Muscle of leg (tissue), 11 donors: Measurements from ENCODE around the gene FLNA. TPM values are rescaled to one million over a fixed set of nuclear protein-coding genes. Genes with fewer than 3 reads are reported as not detected.
"Not testable (repeated sequence)": the region's sequence is repeated elsewhere in the genome, so short reads cannot be mapped to it uniquely, and the experiment has no call there.

Experiments
- DNase-seq: peaks from one replicate; pipeline ENCODE4 v3.0.0; 2013
- H3K27ac ChIP-seq: one replicate; pipeline ENCODE4 v1.5.1; 2013; ENCODE audit warnings: mild to moderate bottlenecking, low read length, control low read depth
- H3K27me3 ChIP-seq: one replicate; pipeline ENCODE4 v1.6.1; 2013; ENCODE audit warnings: low read length; ENCODE audit not compliant: control insufficient read depth, insufficient read depth
- H3K36me3 ChIP-seq: one replicate; pipeline ENCODE4 v1.6.1; 2013; ENCODE audit warnings: low read length; ENCODE audit not compliant: control insufficient read depth, insufficient read depth
- H3K4me1 ChIP-seq: one replicate; pipeline ENCODE4 v1.6.1; 2013; ENCODE audit warnings: low read length; ENCODE audit not compliant: control insufficient read depth, insufficient read depth
- H3K4me3 ChIP-seq: one replicate; pipeline ENCODE4 v1.5.1; 2013; ENCODE audit warnings: low read length, control low read depth
- H3K9me3 ChIP-seq: replicated peaks from 2 replicates; pipeline ENCODE4 v1.6.1; 2013; ENCODE audit warnings: low read depth, low read length; ENCODE audit not compliant: control insufficient read depth
- WGBS: methylation state at CpG from one replicate; pipeline ENCODE4 v1.1.5; 2013; ENCODE audit warnings: missing lambda C conversion rate; ENCODE audit not compliant: insufficient coverage; 5-methylcytosine and 5-hydroxymethylcytosine counted together
- polyA plus RNA-seq, 8 donors: library from polyadenylated mRNA; unstranded; fragments of 120-200 nt; gene quantifications; one replicate each; pipeline versions ENCODE4 v1.2.1 to v1.2.3, GENCODE V29; 2013; ENCODE audit warnings: inconsistent platforms in 1 of 8, low replicate concordance in 1 of 8; ENCODE audit not compliant: insufficient read length in 8 of 8, insufficient read depth in 1 of 8
- total RNA-seq: library from RNA; stranded (reverse); fragments of 120-200 nt; gene quantifications from one replicate; pipeline ENCODE4 v1.2.4, GENCODE V29; 2013

FLNA gene
- total and polyA plus RNA-seq, 9 donors, result 212 to 450 (median 365) TPM

DNA sequence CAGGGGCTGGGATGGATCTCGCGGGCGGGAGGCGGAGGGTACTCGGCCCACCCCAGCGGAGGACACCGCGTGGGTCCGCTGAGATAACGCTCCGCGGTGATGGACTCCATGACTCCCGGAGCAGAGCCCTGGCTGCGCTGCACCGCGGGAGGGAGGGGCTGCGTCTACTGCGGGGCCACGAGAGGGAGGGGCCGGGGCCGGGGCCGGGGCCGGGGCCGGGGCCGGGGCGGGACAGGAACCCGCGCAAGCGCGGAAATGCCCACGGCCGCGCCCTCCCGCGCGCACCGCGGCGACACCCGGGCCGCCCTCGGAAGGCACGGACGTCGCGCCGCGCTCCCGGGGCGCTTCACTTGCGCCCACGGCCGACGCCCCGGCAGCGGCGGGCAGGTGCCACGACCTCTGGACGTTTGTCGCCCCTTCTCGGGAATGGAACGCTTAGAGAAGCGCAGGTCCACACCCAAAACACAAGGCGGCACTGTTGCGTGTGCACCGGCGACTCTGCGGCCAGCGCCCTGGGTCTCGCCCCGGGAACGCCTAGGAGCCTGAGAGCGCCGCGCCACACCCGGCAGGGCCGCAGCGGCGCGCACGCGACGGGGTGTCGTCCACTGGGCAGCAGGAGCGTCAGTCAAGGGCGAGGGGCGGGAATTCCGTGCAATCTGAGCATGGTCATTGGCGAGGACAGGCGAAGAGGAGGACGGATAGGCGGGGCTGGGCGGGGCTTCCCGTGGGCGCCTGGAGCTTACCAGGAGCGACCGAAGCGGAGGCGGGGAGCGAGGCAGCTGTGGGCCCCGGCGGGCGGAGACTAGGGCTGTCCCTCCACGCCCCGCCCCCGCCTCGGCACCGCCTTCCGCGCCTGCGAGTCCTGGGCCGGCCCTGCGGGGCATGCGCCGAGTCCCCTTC, 32.8 kb downstream of the FLNA start:
- H3K9me3 ChIP-seq, DNase-seq, H3K27ac ChIP-seq, H3K27me3 ChIP-seq, H3K4me1 ChIP-seq, H3K4me3 ChIP-seq, H3K36me3 ChIP-seq: not testable (repeated sequence)
- WGBS, result no CpG with 5 or more reads among the region's 115 CpGs

GRCh38 chrX:154334496-154334895, 39.9 kb downstream of the FLNA start:
- DNase-seq, result no peak
- no peak overlapping the region for H3K27ac ChIP-seq
- H3K36me3 ChIP-seq, result no peaks in the 10 kb centered on the region
- H3K4me3 ChIP-seq, result no peak overlapping the region
- H3K4me1 ChIP-seq, result peaks cover 2% of the 10 kb centered on the region
- H3K9me3 ChIP-seq, result no peaks in the 10 kb centered on the region
- H3K27me3 ChIP-seq, result no peaks in the 10 kb centered on the region
- no CpG with 5 or more reads among the region's 10 CpGs for WGBS

GRCh38 chrX:154333837-154334271, 40.6 kb downstream of the FLNA start:
- no peaks in the 10 kb centered on the region for H3K36me3 ChIP-seq
- H3K27me3 ChIP-seq, result no peaks in the 10 kb centered on the region
- H3K9me3 ChIP-seq, result no peaks in the 10 kb centered on the region
- WGBS, result 75% methylated on average over 2 of the region's 6 CpGs
- no peak overlapping the region for H3K4me3 ChIP-seq
- peaks cover 6% of the 10 kb centered on the region for H3K4me1 ChIP-seq
- DNase-seq, result no peak
- no peak overlapping the region for H3K27ac ChIP-seq

GRCh38 chrX:154333116-154333515, 41.3 kb downstream of the FLNA start:
- Histone ChIP-seq H3K36me3 (no peaks in the 10 kb centered on the region), H3K4me3 (no peak overlapping the region), H3K27ac (no peak overlapping the region), H3K27me3 (peaks cover 2% of the 10 kb centered on the region), H3K4me1 (peaks cover 11% of the 10 kb centered on the region), H3K9me3 (no peaks in the 10 kb centered on the region)
- DNase-seq, result no peak
- WGBS, result 91% methylated on average over 5 of the region's 9 CpGs

- H3K36me3 ChIP-seq, result no peaks in the 10 kb centered on the region
- H3K27me3 ChIP-seq, result peaks cover 2% of the 10 kb centered on the region
- H3K4me1 ChIP-seq, result peaks cover 16% of the 10 kb centered on the region
- DNase-seq, result no peak
- H3K9me3 ChIP-seq, result no peaks in the 10 kb centered on the region
- H3K27ac ChIP-seq, result no peak overlapping the region
- H3K4me3 ChIP-seq, result no peak overlapping the region
- WGBS, result 93% methylated on average over 28 of the region's 29 CpGs
Observed at GRCh38 chrX:154332561-154332960, 41.9 kb downstream of the FLNA start.

DNA sequence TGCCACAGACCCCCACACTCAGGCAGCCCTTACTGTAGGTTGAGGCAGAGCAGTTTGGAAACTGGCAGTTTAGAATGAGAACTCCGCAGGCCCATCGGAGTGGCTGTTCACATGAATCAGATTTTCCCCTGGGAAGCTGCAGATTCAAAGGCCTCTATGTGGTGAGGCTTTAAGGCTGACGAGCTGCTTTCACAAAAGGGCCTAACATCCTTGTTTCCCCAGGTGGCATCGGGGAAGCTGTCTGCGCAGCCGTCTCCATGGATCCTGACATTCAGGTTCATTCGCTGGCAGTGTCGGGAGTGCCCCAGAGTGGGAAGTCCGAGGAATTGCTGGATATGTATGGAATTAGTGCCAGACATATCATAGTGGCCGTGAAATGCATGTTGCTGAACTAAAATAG, 45.1 kb downstream of the FLNA start:
- Histone ChIP-seq H3K36me3 (no peaks in the 10 kb centered on the region), H3K9me3 (no peaks in the 10 kb centered on the region), H3K27me3 (peaks cover 4% of the 10 kb centered on the region), H3K4me1 (peaks cover 33% of the 10 kb centered on the region), H3K4me3 (no peak overlapping the region), H3K27ac (no peak overlapping the region)
- DNase-seq, result no peak
- WGBS, result 74% methylated on average over 8 of the region's 10 CpGs

- H3K4me3 ChIP-seq, result no peak overlapping the region
- H3K27me3 ChIP-seq, result peaks cover 5% of the 10 kb centered on the region
- peaks cover 33% of the 10 kb centered on the region for H3K4me1 ChIP-seq
- H3K27ac ChIP-seq, result no peak overlapping the region
- H3K9me3 ChIP-seq, result no peaks in the 10 kb centered on the region
- no peaks in the 10 kb centered on the region for H3K36me3 ChIP-seq
- WGBS, result 93% methylated on average over 4 of the region's 5 CpGs
- DNase-seq, result no peak
Observed at GRCh38 chrX:154328646-154329045, 45.8 kb downstream of the FLNA start.

DNA sequence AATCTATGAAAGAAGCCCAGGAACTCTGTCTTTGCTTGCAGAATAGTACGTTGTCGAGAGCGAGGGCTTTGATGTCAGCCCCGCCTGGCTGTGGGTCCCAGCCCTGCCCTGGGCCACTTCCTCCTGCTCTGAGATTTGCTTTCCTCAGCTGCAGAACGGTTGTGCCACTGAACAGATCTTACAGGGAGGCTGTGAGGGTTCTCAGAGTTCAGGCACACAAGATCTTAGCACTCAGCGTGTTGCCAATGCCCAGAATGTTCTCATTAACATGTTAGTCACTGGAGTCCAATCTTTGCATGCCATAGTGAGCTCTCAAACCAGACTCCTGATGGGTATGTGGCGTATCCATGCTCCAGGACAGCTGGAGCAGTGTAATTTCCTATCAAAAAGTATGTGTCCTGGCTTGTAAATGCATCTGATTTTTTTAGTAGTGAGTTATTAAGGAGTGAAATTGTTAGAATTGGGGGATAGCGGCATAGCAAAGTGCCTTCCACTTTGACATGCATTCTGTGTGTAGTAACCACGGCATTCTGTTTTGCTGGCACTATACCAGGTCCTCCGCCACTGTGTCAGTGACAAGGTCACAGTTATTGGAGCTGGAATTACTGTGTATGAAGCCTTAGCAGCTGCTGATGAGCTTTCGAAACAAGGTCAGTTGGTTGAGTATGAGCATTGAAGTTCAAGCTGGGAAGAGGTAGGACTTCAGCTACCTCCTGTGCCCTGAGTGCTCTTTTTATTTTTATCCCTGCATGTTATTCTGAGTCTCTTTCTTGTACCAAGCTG, 47.2 kb downstream of the FLNA start:
- no peaks in the 10 kb centered on the region for H3K9me3 ChIP-seq
- 63% methylated on average over 10 of the region's 11 CpGs for WGBS
- H3K27me3 ChIP-seq, result peaks cover 6% of the 10 kb centered on the region
- no peak for DNase-seq
- peak overlapping the region; percentile 52 for H3K27ac ChIP-seq
- H3K36me3 ChIP-seq, result no peaks in the 10 kb centered on the region
- H3K4me1 ChIP-seq, result peaks cover 33% of the 10 kb centered on the region
- no peak overlapping the region for H3K4me3 ChIP-seq

GRCh38 chrX:154325541-154325940, 48.9 kb downstream of the FLNA start:
- H3K27me3 ChIP-seq, result peaks cover 7% of the 10 kb centered on the region
- H3K4me1 ChIP-seq, result peaks cover 33% of the 10 kb centered on the region
- 70% methylated on average over 4 of the region's 8 CpGs for WGBS
- no peaks in the 10 kb centered on the region for H3K36me3 ChIP-seq
- no peak overlapping the region for H3K27ac ChIP-seq
- no peak overlapping the region for H3K4me3 ChIP-seq
- no peak for DNase-seq
- no peaks in the 10 kb centered on the region for H3K9me3 ChIP-seq

GRCh38 chrX:154323537-154323936, 50.9 kb downstream of the FLNA start:
- H3K9me3 ChIP-seq, result no peaks in the 10 kb centered on the region
- peaks cover 5% of the 10 kb centered on the region for H3K27me3 ChIP-seq
- WGBS, result 57% methylated on average over 7 of the region's 7 CpGs
- H3K27ac ChIP-seq, result no peak overlapping the region
- peaks cover 24% of the 10 kb centered on the region for H3K4me1 ChIP-seq
- DNase-seq, result no peak
- H3K36me3 ChIP-seq, result no peaks in the 10 kb centered on the region
- no peak overlapping the region for H3K4me3 ChIP-seq
